Lower leg skin (tissue), 4 donors: ENCODE measurements around the gene RNF14. TPM values are rescaled to one million over a fixed set of nuclear protein-coding genes. Genes with fewer than 3 reads are reported as not detected.

ENCODE experiments used
- DNase-seq, 2 donors: peaks; one replicate each; pipeline ENCODE4 v3.0.0-alpha.2; 2019; ENCODE audit warnings: low spot score in 2 of 2
- H3K4me3 ChIP-seq: fragments of 200-600 bp; sonication (generic); 2 replicates; pipeline ENCODE4 v1.5.1; 2017; ENCODE audit warnings: mild to moderate bottlenecking, low read depth; ENCODE audit not compliant: poor library complexity, severe bottlenecking
- CTCF ChIP-seq, 3 donors: fragments of 450-650 bp; IDR thresholded peaks; one replicate each; pipeline ENCODE4 v1.5.1; 2016; ENCODE audit warnings: antibody characterized with exemption in 3 of 3, mild to moderate bottlenecking in 3 of 3, moderate library complexity in 2 of 3
- POLR2A ChIP-seq, 2 donors: fragments of 450-650 bp; IDR thresholded peaks; one replicate each; pipeline ENCODE4 v1.6.1; 2016 to 2017; ENCODE audit warnings: antibody characterized with exemption in 2 of 2, mild to moderate bottlenecking in 1 of 2, moderate library complexity in 1 of 2
- WGBS, 2 donors: methylation state at CpG; one replicate each; pipeline ENCODE4 v1.1.5; 2018; 5-methylcytosine and 5-hydroxymethylcytosine counted together
- intact Hi-C: fragments of 100-400 bp; cut with DNase I; formaldehyde crosslinking; loops from one replicate; pipeline ENCODE4 v1.15.0; 2023; ENCODE audit warnings: low total_unique reads
- total RNA-seq, 4 donors: library from RNA; depleted of rRNA; stranded (reverse); fragments of >200 nt; gene quantifications; one replicate each; pipeline ENCODE4 v1.1.0, GENCODE V29; 2016

Gene RNF14
- total RNA-seq, 4 donors from 2014 or later: 32.2 to 57.3 (median 48.8) TPM

- intact Hi-C loops: no loop called here
- DNase-seq: no peak
- WGBS, 2 donors: 60 to 62% methylated on average over 11 of the region's 11 CpGs
- H3K4me3 ChIP-seq: no peak overlapping the region
- TF ChIP-seq CTCF (IDR thresholded peaks at IDR 0.05) (no peak), POLR2A (IDR thresholded peaks at IDR 0.05) (no peak)
These were observed 34.6 kb upstream of the RNF14 start for GRCh38 chr5:141934099-141934844.

DNA sequence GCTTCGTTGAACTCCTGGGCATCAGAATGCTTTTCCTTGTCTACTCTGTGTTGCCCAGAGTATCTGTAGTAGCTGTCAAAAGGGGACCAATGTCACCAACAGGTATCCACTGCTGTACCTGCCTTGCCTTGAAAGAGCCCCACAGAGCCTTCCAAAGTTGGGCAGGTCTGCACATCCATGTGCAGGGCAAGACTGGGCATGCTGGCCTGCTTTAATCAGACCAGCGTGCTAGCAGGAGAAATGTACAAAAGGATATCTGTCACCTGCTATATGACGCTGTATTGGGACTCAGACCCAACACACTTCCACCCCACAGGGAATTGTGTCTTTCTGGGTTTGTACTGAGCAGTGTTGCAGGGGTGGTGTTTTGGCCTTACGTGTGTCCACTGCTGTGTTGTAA is 33.4 kb upstream of the RNF14 start:
- WGBS, 2 donors: 55 to 67% methylated on average over 4 of the region's 4 CpGs
- DNase-seq: no peak
- intact Hi-C loops: no loop called here
- H3K4me3 ChIP-seq: no peak overlapping the region
- TF ChIP-seq CTCF (IDR thresholded peaks at IDR 0.05) (no peak), POLR2A (IDR thresholded peaks at IDR 0.05) (no peak)

DNA sequence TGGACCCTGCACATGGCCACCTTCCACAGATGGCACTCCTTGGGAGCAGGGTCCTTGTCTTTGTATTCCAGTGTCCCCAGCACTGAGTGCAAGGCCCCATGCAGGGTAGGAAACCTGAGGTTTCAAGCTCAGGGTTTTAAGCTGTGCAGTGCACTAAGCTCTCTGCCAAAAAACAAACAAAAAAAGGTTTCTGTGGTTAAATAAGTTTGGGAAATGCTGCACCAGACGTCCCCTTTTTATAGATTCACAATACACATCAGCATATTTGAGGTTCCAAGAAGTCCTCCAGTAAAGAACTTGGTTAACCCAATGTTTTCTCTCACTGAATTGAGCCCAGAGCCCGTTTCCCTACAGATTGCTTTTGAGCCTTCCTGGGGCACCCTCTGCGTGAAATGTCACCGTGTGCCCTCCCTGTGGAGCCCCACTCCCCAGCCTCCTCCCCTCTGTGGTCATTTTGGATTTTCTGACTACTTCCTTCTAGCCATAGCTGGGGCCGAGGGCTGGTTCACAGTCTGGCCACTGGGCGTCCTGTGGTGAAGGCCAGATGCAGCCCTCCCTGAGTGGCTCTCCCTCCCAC is 28.1 kb upstream of the RNF14 start:
- H3K4me3 ChIP-seq: no peak overlapping the region
- TF ChIP-seq CTCF (IDR thresholded peaks at IDR 0.05): no peak
- no peak for TF ChIP-seq POLR2A (IDR thresholded peaks at IDR 0.05)
- intact Hi-C loops: no loop called here
- no peak for DNase-seq
- WGBS, 2 donors: 35 to 36% methylated on average over 6 of the region's 6 CpGs

DNA sequence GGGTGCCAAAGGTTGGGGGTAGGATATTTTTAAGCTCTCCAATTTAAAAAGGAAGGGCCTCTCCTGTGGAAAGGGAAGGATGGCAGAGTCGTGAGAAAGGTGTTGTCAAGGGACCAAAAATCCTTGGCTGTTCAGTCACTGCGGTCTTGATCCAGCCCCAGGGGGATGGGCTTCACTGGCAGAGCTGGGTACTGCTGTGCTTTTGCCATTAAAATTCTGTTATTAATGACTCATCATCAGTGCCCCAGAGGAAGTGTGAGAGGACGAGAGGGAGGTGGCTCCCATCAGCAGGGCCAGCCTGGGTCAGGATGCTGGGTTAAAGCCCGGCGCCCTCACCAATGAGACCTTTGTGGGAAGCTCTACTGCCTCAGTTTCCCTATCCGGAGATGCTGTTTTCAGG is 27.6 kb upstream of the RNF14 start:
- H3K4me3 ChIP-seq: no peak overlapping the region
- intact Hi-C loops: no loop called here
- TF ChIP-seq POLR2A (IDR thresholded peaks at IDR 0.05) (no peak), CTCF (IDR thresholded peaks at IDR 0.05) (no peak)
- WGBS, 2 donors: 39 to 43% methylated on average over 6 of the region's 6 CpGs
- no peak for DNase-seq

DNA sequence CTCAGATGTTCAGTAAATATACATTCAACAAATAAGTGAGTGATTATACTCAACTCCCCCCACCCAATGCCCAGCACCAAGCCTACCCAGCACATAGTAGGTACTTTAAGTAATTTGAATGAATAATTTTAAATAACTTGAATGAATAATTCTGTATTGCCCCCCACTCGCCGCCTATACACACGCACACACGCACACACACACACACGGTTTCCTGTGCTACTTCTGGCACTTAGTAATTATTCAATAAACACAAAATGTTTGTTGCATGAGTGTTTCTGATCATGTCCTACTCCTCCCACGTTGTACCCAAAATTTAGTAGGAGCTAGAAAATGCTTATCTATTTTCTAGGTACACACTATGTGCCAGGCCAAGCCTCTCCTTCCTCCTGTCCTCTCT is 27.1 kb upstream of the RNF14 start:
- no peak for TF ChIP-seq CTCF (IDR thresholded peaks at IDR 0.05)
- no peak overlapping the region for H3K4me3 ChIP-seq
- intact Hi-C loops: no loop called here
- DNase-seq: no peak
- WGBS, 2 donors: 54 to 72% methylated on average over 6 of the region's 6 CpGs
